ENCODE results near the gene ATP6V0E2.

DNA sequence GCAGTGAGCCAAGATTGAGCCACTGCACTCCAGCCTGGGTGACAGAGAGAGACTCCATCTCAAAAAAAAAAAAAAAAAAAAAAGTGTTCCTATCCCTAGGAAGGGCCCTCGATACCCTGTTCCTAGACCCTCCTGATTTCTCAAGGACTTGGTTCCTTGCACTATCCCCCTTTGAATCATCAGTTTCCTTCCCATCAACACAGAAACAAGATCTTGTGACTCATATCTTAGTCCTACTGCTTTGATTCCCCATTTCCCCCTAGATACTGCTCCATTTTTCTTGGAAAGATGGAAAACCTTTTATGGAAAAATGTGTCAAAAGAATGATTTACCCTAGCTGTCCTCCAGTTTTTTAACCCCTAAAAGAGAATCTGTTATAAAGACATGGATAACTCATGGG is 37.3 kb upstream of the ATP6V0E2 start:
- TF ChIP-seq, protein P1, sequence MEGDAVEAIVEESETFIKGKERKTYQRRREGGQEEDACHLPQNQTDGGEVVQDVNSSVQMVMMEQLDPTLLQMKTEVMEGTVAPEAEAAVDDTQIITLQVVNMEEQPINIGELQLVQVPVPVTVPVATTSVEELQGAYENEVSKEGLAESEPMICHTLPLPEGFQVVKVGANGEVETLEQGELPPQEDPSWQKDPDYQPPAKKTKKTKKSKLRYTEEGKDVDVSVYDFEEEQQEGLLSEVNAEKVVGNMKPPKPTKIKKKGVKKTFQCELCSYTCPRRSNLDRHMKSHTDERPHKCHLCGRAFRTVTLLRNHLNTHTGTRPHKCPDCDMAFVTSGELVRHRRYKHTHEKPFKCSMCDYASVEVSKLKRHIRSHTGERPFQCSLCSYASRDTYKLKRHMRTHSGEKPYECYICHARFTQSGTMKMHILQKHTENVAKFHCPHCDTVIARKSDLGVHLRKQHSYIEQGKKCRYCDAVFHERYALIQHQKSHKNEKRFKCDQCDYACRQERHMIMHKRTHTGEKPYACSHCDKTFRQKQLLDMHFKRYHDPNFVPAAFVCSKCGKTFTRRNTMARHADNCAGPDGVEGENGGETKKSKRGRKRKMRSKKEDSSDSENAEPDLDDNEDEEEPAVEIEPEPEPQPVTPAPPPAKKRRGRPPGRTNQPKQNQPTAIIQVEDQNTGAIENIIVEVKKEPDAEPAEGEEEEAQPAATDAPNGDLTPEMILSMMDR (IDR thresholded peaks at IDR 0.05) = no peak
- no peak for TF ChIP-seq POLR2A (IDR thresholded peaks at IDR 0.05)
- no peak for TF ChIP-seq POLR2AphosphoS5 (IDR thresholded peaks at IDR 0.05)
- no peak for TF ChIP-seq EP300 (IDR thresholded peaks at IDR 0.05; ENCODE audit: low read depth)

Measured in transverse colon (tissue), 4 donors.